HEK293 (cell line): Measurements from ENCODE around the gene C1orf21.

Experiments
- CTCF ChIA-PET: fragments of 350-600 bp; formaldehyde crosslinking; extraction: SDS; loops from one replicate; lab custom pipeline; 2021; ENCODE audit warnings: antibody characterized with exemption; lab: Yijun Ruan, JAX
- POLR2A ChIA-PET: fragments of 300-600 bp; formaldehyde crosslinking; extraction: SDS; loops from one replicate; lab custom pipeline; 2020; ENCODE audit warnings: antibody characterized with exemption, inconsistent platforms; lab: Yijun Ruan, JAX
- H3K27ac ChIP-seq: fragments of 200-500 bp; sonication (Bioruptor generic); 2 replicates; pipeline ENCODE4 v1.5.1; 2014; ENCODE audit warnings: low read depth, low read length, control low read depth, inconsistent platforms; ENCODE audit errors: extremely low read depth
- H3K36me3 ChIP-seq, 2 experiments: fragments of 200-500 bp in 1 of 2; sonication (Bioruptor generic) in 1 of 2; 1 replicate in 1 of 2; 2 replicates in 1 of 2; pipeline ENCODE4 v1.5.1; 2014 to 2017; ENCODE audit warnings: inconsistent platforms in 2 of 2, low read length in 2 of 2; ENCODE audit not compliant: control insufficient read depth in 2 of 2, insufficient read depth in 1 of 2
- H3K4me1 ChIP-seq: fragments of 200-500 bp; sonication (Bioruptor generic); 2 replicates; pipeline ENCODE4 v1.5.1; 2014; ENCODE audit warnings: mild to moderate bottlenecking, low read length, inconsistent platforms; ENCODE audit not compliant: control insufficient read depth, insufficient read depth
- H3K4me3 ChIP-seq: 2 replicates; pipeline ENCODE4 v1.5.1; 2011; ENCODE audit warnings: low read depth, mild to moderate bottlenecking, control low read depth, low read length, moderate library complexity
- H3K9me3 ChIP-seq: fragments of 200-500 bp; sonication (Bioruptor generic); 2 replicates; pipeline ENCODE4 v1.5.1; 2014; ENCODE audit warnings: low read depth, low read length, inconsistent platforms; ENCODE audit not compliant: control insufficient read depth, insufficient read depth
- GLIS1 ChIP-seq: fragments of 450-650 bp; formaldehyde crosslinking; IDR thresholded peaks from 2 replicates; pipeline ENCODE4 v1.5.1; 2016; ENCODE audit warnings: missing biosample characterization, missing genetic modification characterization
- KLF7 ChIP-seq: fragments of 450-650 bp; formaldehyde crosslinking; IDR thresholded peaks from 2 replicates; pipeline ENCODE4 v1.5.1; 2016; ENCODE audit warnings: missing biosample characterization, missing genetic modification characterization, borderline replicate concordance
- SP3 ChIP-seq: fragments of 450-650 bp; formaldehyde crosslinking; IDR thresholded peaks from 2 replicates; pipeline ENCODE4 v1.5.1; 2016; ENCODE audit warnings: missing biosample characterization, missing genetic modification characterization
- TRIM28 ChIP-seq: IDR thresholded peaks from 2 replicates; pipeline ENCODE4 v1.6.1; 2011; ENCODE audit warnings: low read length, control low read depth, borderline replicate concordance
- TSHZ1 ChIP-seq: fragments of 450-650 bp; formaldehyde crosslinking; IDR thresholded peaks from 2 replicates; pipeline ENCODE4 v1.5.1; 2016; ENCODE audit warnings: missing biosample characterization, missing genetic modification characterization, borderline replicate concordance
- ZBTB20 ChIP-seq: fragments of 450-650 bp; formaldehyde crosslinking; IDR thresholded peaks from 2 replicates; pipeline ENCODE4 v1.5.1; 2016; ENCODE audit warnings: missing biosample characterization, missing genetic modification characterization
- ZBTB48 ChIP-seq: fragments of 450-650 bp; formaldehyde crosslinking; IDR thresholded peaks from 2 replicates; pipeline ENCODE4 v1.5.1; 2016; ENCODE audit warnings: missing biosample characterization, missing genetic modification characterization
- ZFP41 ChIP-seq: fragments of 450-650 bp; formaldehyde crosslinking; IDR thresholded peaks from 2 replicates; pipeline ENCODE4 v1.5.1; 2016; ENCODE audit warnings: missing biosample characterization, missing genetic modification characterization, borderline replicate concordance
- ZNF366 ChIP-seq: fragments of 450-650 bp; formaldehyde crosslinking; conservative IDR thresholded peaks from 2 replicates; pipeline ENCODE4 v1.5.1; 2016; ENCODE audit warnings: missing biosample characterization, missing genetic modification characterization
- ZNF37A ChIP-seq: fragments of 450-650 bp; IDR thresholded peaks from 2 replicates; pipeline ENCODE4 v1.5.1; 2018; ENCODE audit warnings: missing biosample characterization, missing genetic modification characterization
- ZNF488 ChIP-seq: fragments of 450-650 bp; formaldehyde crosslinking; IDR thresholded peaks from 2 replicates; pipeline ENCODE4 v1.5.1; 2016; ENCODE audit warnings: missing biosample characterization, missing genetic modification characterization
- ZNF561 ChIP-seq: fragments of 450-650 bp; IDR thresholded peaks from 2 replicates; pipeline ENCODE4 v1.5.1; 2018; ENCODE audit warnings: missing biosample characterization, missing genetic modification characterization, borderline replicate concordance
- ZNF580 ChIP-seq: fragments of 450-650 bp; formaldehyde crosslinking; IDR thresholded peaks from 2 replicates; pipeline ENCODE4 v1.5.1; 2016; ENCODE audit warnings: missing biosample characterization, missing genetic modification characterization
- ZNF629 ChIP-seq: fragments of 450-650 bp; formaldehyde crosslinking; IDR thresholded peaks from 2 replicates; pipeline ENCODE4 v1.5.1; 2017; ENCODE audit warnings: missing biosample characterization, missing genetic modification characterization
- ZNF701 ChIP-seq: fragments of 450-650 bp; formaldehyde crosslinking; IDR thresholded peaks from 2 replicates; pipeline ENCODE4 v1.5.1; 2016; ENCODE audit warnings: missing biosample characterization, missing genetic modification characterization
- ZNF704 ChIP-seq: fragments of 450-650 bp; formaldehyde crosslinking; IDR thresholded peaks from 2 replicates; pipeline ENCODE4 v1.5.1; 2016; ENCODE audit warnings: missing biosample characterization, missing genetic modification characterization
- ZNF843 ChIP-seq: fragments of 450-650 bp; formaldehyde crosslinking; IDR thresholded peaks from 2 replicates; pipeline ENCODE4 v1.5.1; 2016; ENCODE audit warnings: missing biosample characterization, missing genetic modification characterization
- TF ChIP-seq, protein P1 (sequence below): fragments of 450-650 bp; formaldehyde crosslinking; IDR thresholded peaks from 2 replicates; pipeline ENCODE4 v1.5.1; 2017; ENCODE audit warnings: missing biosample characterization, missing genetic modification characterization
- TF ChIP-seq, protein P2 (sequence below): fragments of 450-650 bp; formaldehyde crosslinking; IDR thresholded peaks from 2 replicates; pipeline ENCODE4 v1.5.1; 2016; ENCODE audit warnings: missing biosample characterization, missing genetic modification characterization

Gene C1orf21

GRCh38 chr1:184622136-184622823 lies 235.5 kb downstream of the C1orf21 start (continued):
- peak; percentile 98 for TF ChIP-seq ZNF843 (tag by site-specific recombination)
- no peak for TF ChIP-seq ZNF701
- no peak for TF ChIP-seq ZFP41 (tag by site-specific recombination)
- TF ChIP-seq SP3: peak; percentile 40; the same call in 1 of the 2 replicates
- peak; percentile 80 for TF ChIP-seq ZNF366
- TF ChIP-seq ZNF488 (tag by site-specific recombination): 0 out of 2 replicates have a peak, but pooled peaks have one; percentile 27
- peak; percentile 84 for TF ChIP-seq ZBTB20 (tag by site-specific recombination)
- TF ChIP-seq, protein P1, sequence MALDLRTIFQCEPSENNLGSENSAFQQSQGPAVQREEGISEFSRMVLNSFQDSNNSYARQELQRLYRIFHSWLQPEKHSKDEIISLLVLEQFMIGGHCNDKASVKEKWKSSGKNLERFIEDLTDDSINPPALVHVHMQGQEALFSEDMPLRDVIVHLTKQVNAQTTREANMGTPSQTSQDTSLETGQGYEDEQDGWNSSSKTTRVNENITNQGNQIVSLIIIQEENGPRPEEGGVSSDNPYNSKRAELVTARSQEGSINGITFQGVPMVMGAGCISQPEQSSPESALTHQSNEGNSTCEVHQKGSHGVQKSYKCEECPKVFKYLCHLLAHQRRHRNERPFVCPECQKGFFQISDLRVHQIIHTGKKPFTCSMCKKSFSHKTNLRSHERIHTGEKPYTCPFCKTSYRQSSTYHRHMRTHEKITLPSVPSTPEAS (tag by site-specific recombination): peak; percentile 94
- peak; percentile 83; the same call in 1 of the 2 replicates for TF ChIP-seq KLF7
- TF ChIP-seq, protein P2, sequence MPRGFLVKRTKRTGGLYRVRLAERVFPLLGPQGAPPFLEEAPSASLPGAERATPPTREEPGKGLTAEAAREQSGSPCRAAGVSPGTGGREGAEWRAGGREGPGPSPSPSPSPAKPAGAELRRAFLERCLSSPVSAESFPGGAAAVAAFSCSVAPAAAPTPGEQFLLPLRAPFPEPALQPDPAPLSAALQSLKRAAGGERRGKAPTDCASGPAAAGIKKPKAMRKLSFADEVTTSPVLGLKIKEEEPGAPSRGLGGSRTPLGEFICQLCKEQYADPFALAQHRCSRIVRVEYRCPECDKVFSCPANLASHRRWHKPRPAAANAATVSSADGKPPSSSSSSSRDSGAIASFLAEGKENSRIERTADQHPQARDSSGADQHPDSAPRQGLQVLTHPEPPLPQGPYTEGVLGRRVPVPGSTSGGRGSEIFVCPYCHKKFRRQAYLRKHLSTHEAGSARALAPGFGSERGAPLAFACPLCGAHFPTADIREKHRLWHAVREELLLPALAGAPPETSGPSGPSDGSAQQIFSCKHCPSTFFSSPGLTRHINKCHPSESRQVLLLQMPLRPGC (tag by site-specific recombination): peak; percentile 90
- peak; percentile 96 for TF ChIP-seq TRIM28
- 0 out of 2 replicates have a peak, but pooled peaks have one; percentile 29 for TF ChIP-seq ZBTB48 (tag by site-specific recombination)
- peak; percentile 89 for TF ChIP-seq ZNF580 (tag by site-specific recombination)
- TF ChIP-seq ZNF561: peak; percentile 89; the same call in 1 of the 2 replicates
- TF ChIP-seq ZNF629 (tag by site-specific recombination): peak; percentile 89
- no peak for TF ChIP-seq ZNF704
- peak; percentile 97 for TF ChIP-seq TSHZ1 (tag by site-specific recombination)
- no peak for TF ChIP-seq ZNF37A (tag by site-specific recombination)

GRCh38 chr1:184623404-184623803 lies 236.6 kb downstream of the C1orf21 start:
- POLR2A ChIA-PET: no interaction called here
- CTCF ChIA-PET: interaction anchor here (0.9 kb wide), 1 partner anchor 40 kb away, joined by 3 read pairs; no protein-coding TSS in a partner anchor
- Histone ChIP-seq H3K36me3 (peaks cover 0 to 2% of the 10 kb centered on the region in 2 experiments; a peak in 1 of 3 replicates), H3K9me3 (no peaks in the 10 kb centered on the region), H3K4me3 (no peak overlapping the region)
- no peak for TF ChIP-seq GLIS1 (tag by site-specific recombination)
- TF ChIP-seq, all 188 proteins: peak for 0
- Histone ChIP-seq H3K27ac (no peak overlapping the region), H3K4me1 (peaks cover 18% of the 10 kb centered on the region)
